ENCODE measurements around the gene LDLRAP1.
"Not testable (repeated sequence)": the region's sequence is repeated elsewhere in the genome, so short reads cannot be mapped to it uniquely, and the experiment has no call there.

Gene LDLRAP1

GRCh38 chr1:25594971-25595370 lies 51.6 kb downstream of the LDLRAP1 start:
- Histone ChIP-seq H3K27me3 (ENCODE audit: insufficient read depth, low read depth) (no peaks in the 10 kb centered on the region), H3K9ac (no peak overlapping the region), H3K4me1 (ENCODE audit: low read depth, poor library complexity, severe bottlenecking) (no peaks in the 10 kb centered on the region), H4K20me1 (ENCODE audit: insufficient read depth) (no peaks in the 10 kb centered on the region), H3K27ac (no peak overlapping the region), H3K36me3 (ENCODE audit: insufficient read depth) (no peaks in the 10 kb centered on the region), H3K4me3 (IDR thresholded peaks at IDR 0.05; ENCODE audit: insufficient read depth, low read depth, low read length) (no peak overlapping the region), H3K79me2 (ENCODE audit: insufficient read depth, low read depth) (no peaks in the 10 kb centered on the region), H3K4me2 (no peak overlapping the region), H2AFZ (ENCODE audit: low read depth) (no peak overlapping the region)
- TF ChIP-seq CTCF (conservative IDR thresholded peaks at IDR 0.05; ENCODE audit: low read depth, low read length), result no peak

- H3K79me2 ChIP-seq (ENCODE audit: insufficient read depth, low read depth); H3K36me3 ChIP-seq (ENCODE audit: insufficient read depth); H4K20me1 ChIP-seq (ENCODE audit: insufficient read depth); H3K27ac ChIP-seq; H3K4me3 ChIP-seq (IDR thresholded peaks at IDR 0.05; ENCODE audit: insufficient read depth, low read depth, low read length); H3K9ac ChIP-seq; H2AFZ ChIP-seq (ENCODE audit: low read depth); H3K4me1 ChIP-seq (ENCODE audit: low read depth, poor library complexity, severe bottlenecking); H3K4me2 ChIP-seq; H3K27me3 ChIP-seq (ENCODE audit: insufficient read depth, low read depth): not testable (repeated sequence)
Observed at GRCh38 chr1:25596641-25597040, 53.2 kb downstream of the LDLRAP1 start.

DNA sequence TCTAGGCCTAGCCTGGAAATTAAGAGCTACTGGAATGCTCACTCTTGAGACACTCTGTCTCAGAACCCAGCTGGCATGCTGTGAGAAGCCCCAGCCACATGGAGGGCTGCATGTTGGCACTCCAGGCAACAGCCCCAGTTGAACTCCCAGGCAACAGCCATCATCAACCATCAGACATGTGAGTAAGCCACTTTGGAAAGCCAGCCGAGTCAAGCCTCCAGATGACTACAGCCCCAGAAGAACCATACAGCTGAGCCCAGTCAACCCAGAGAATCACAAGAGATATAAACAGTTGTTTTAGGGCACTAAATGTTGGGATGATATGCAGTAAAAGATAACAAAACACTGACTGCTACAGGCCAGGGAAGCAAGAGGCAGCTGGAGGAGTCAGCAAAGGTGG lies 55.5 kb downstream of the LDLRAP1 start:
- H3K4me2 ChIP-seq, result no peak overlapping the region
- H3K4me1 ChIP-seq (ENCODE audit: low read depth, poor library complexity, severe bottlenecking), result no peaks in the 10 kb centered on the region
- TF ChIP-seq CTCF (conservative IDR thresholded peaks at IDR 0.05; ENCODE audit: low read depth, low read length), result no peak
- H3K9ac ChIP-seq, result no peak overlapping the region
- H3K27ac ChIP-seq, result no peak overlapping the region
- no peaks in the 10 kb centered on the region for H3K79me2 ChIP-seq (ENCODE audit: insufficient read depth, low read depth)
- H3K4me3 ChIP-seq (IDR thresholded peaks at IDR 0.05; ENCODE audit: insufficient read depth, low read depth, low read length), result no peak overlapping the region
- no peaks in the 10 kb centered on the region for H3K36me3 ChIP-seq (ENCODE audit: insufficient read depth)
- H3K27me3 ChIP-seq (ENCODE audit: insufficient read depth, low read depth), result no peaks in the 10 kb centered on the region
- no peak overlapping the region for H2AFZ ChIP-seq (ENCODE audit: low read depth)
- H4K20me1 ChIP-seq (ENCODE audit: insufficient read depth), result no peaks in the 10 kb centered on the region

DNA sequence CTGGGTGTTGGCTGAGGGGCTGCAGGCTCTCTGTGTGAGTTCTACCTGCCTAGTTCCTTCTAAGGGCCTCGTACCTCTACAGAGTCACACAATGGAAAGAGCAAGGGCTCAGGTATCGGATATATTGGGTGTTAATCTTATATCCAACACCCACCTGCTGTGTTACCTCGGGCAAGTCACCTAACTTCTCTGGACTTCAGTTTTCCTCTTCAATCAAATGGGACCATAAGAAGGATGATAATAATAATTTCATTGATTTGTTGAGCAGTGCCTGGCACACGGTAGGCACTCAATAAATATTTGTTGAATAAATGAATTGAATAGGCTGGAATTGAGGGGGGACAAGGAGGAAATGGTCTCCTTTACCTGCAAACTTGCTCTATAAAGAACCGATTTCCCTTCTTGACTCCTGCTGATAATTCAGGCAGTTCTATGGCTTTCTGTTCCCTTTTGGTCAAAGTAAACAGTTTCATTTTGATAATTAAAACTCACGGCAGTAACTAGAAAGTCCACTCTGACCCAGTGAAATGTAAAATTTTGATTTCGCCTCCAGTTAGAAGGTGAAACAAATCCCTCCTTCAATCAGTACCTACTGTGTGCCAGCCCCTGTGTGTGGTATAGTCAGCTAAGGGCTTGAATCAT lies 56.7 kb downstream of the LDLRAP1 start:
- no peaks in the 10 kb centered on the region for H3K79me2 ChIP-seq (ENCODE audit: insufficient read depth, low read depth)
- no peak for TF ChIP-seq CTCF (conservative IDR thresholded peaks at IDR 0.05; ENCODE audit: low read depth, low read length)
- no peak overlapping the region for H2AFZ ChIP-seq (ENCODE audit: low read depth)
- H3K9ac ChIP-seq, result no peak overlapping the region
- H3K27me3 ChIP-seq (ENCODE audit: insufficient read depth, low read depth), result no peaks in the 10 kb centered on the region
- H3K4me2 ChIP-seq, result no peak overlapping the region
- no peaks in the 10 kb centered on the region for H3K4me1 ChIP-seq (ENCODE audit: low read depth, poor library complexity, severe bottlenecking)
- H4K20me1 ChIP-seq (ENCODE audit: insufficient read depth), result no peaks in the 10 kb centered on the region
- no peak overlapping the region for H3K4me3 ChIP-seq (IDR thresholded peaks at IDR 0.05; ENCODE audit: insufficient read depth, low read depth, low read length)
- no peaks in the 10 kb centered on the region for H3K36me3 ChIP-seq (ENCODE audit: insufficient read depth)
- no peak overlapping the region for H3K27ac ChIP-seq

- H4K20me1 ChIP-seq (ENCODE audit: insufficient read depth); H2AFZ ChIP-seq (ENCODE audit: low read depth); H3K79me2 ChIP-seq (ENCODE audit: insufficient read depth, low read depth); H3K4me2 ChIP-seq; H3K27me3 ChIP-seq (ENCODE audit: insufficient read depth, low read depth); H3K36me3 ChIP-seq (ENCODE audit: insufficient read depth); H3K27ac ChIP-seq; H3K4me3 ChIP-seq (IDR thresholded peaks at IDR 0.05; ENCODE audit: insufficient read depth, low read depth, low read length); H3K4me1 ChIP-seq (ENCODE audit: low read depth, poor library complexity, severe bottlenecking); H3K9ac ChIP-seq: not testable (repeated sequence)
Observed at GRCh38 chr1:25600971-25601699, 57.7 kb downstream of the LDLRAP1 start.

GRCh38 chr1:25603779-25604538 lies 60.6 kb downstream of the LDLRAP1 start:
- H2AFZ ChIP-seq (ENCODE audit: low read depth); H3K36me3 ChIP-seq (ENCODE audit: insufficient read depth); H3K27ac ChIP-seq; H3K79me2 ChIP-seq (ENCODE audit: insufficient read depth, low read depth); H3K4me2 ChIP-seq; H3K4me3 ChIP-seq (IDR thresholded peaks at IDR 0.05; ENCODE audit: insufficient read depth, low read depth, low read length); H3K9ac ChIP-seq; H4K20me1 ChIP-seq (ENCODE audit: insufficient read depth); H3K27me3 ChIP-seq (ENCODE audit: insufficient read depth, low read depth): not testable (repeated sequence)
- H3K4me1 ChIP-seq (ENCODE audit: low read depth, poor library complexity, severe bottlenecking), result peaks cover 33% of the 10 kb centered on the region
